Erythroblast (primary cell): ENCODE data around the gene SNX33.

Experiments
- DNase-seq, 2 experiments: peaks; one replicate each; lab custom pipeline; 2025; lab: John Stamatoyannopoulos, UW
- GATA1 ChIP-seq: IDR thresholded peaks from 2 replicates; pipeline ENCODE4 v1.6.1; 2011; ENCODE audit warnings: low read depth, mild to moderate bottlenecking, control low read depth, low read length, moderate library complexity
- POLR2A ChIP-seq: IDR thresholded peaks from 2 replicates; pipeline ENCODE4 v1.6.1; 2011; ENCODE audit warnings: mild to moderate bottlenecking, low read length

Gene SNX33

GRCh38 chr15:75649045-75649761 lies 1.5 kb downstream of the SNX33 start:
- no peak for DNase-seq

DNA sequence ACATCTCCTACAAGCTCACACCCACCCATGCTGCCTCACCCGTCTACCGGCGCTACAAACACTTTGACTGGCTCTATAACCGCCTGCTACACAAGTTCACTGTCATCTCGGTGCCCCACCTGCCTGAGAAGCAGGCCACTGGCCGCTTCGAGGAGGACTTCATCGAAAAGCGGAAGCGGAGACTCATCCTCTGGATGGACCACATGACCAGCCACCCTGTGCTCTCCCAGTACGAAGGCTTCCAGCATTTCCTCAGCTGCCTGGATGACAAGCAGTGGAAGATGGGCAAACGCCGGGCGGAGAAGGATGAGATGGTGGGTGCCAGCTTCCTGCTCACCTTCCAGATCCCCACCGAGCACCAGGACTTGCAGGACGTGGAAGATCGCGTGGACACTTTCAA lies 2.1 kb downstream of the SNX33 start:
- TF ChIP-seq POLR2A (no peak), GATA1 (no peak)
- DNase-seq: no peak

More at GRCh38 chr15:75649045-75649761, 1.5 kb downstream of the SNX33 start:
- TF ChIP-seq GATA1: no peak
- no peak for TF ChIP-seq POLR2A

GRCh38 chr15:75650908-75651809 lies 3.4 kb downstream of the SNX33 start:
- DNase-seq: no peak

GRCh38 chr15:75651810-75652543 lies 4.3 kb downstream of the SNX33 start:
- DNase-seq: no peak
- no peak for TF ChIP-seq GATA1

More at GRCh38 chr15:75650908-75651809, 3.4 kb downstream of the SNX33 start:
- TF ChIP-seq GATA1 (no peak), POLR2A (no peak)

DNA sequence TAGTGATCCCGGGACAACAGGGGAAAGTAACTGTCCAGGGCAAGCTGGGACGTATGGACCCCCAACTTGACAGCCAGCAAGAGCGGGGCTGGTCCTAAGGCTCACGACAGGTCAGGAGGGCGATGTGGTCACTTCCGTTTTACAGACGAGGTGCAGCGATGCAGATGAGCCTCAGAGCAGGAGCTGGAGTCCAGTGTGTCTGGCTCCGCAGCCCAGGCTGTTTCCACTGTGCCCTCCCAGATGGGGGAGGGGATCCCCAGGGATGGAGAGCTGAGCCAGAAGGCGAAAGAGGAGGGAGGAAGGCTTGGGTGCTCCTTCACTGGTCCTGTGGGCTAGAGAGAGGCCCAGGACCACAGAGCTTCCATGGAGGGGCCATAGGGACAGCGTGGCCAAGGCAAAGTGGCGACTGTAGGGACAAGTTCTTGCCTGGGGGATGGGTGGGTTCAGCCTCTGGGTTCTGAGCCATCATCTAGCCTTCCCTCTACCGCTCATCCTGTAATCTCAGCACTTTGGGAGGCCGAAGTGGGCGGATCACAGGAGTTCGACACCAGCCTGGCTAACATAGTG lies 5.7 kb downstream of the SNX33 start:
- DNase-seq: no peak
- no peak for TF ChIP-seq GATA1
- TF ChIP-seq POLR2A: no peak

GRCh38 chr15:75654201-75654907 lies 6.6 kb downstream of the SNX33 start:
- TF ChIP-seq GATA1 (no peak), POLR2A (no peak)
- no peak for DNase-seq

- TF ChIP-seq GATA1 (no peak), POLR2A (no peak)
- DNase-seq: no peak
Observed at GRCh38 chr15:75655931-75656330, 8.2 kb downstream of the SNX33 start.

- TF ChIP-seq POLR2A (no peak), GATA1 (no peak)
- no peak for DNase-seq
Observed at GRCh38 chr15:75656331-75656730, 8.6 kb downstream of the SNX33 start.

DNA sequence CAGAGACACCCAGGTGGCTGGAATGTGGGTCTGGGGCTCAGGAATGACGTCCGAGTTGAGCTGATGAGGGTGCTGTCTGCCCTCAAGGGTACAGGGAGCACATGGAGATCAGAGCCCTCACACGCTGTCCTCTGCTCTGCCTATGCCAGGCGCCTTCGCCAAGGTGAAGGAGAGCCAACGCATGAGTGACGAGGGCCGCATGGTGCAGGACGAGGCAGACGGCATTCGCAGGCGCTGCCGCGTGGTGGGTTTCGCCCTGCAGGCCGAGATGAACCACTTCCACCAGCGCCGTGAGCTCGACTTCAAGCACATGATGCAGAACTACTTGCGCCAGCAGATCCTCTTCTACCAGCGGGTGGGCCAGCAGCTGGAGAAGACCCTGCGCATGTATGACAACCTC lies 9.1 kb downstream of the SNX33 start:
- TF ChIP-seq POLR2A: no peak
- TF ChIP-seq GATA1: no peak
- DNase-seq: no peak

DNA sequence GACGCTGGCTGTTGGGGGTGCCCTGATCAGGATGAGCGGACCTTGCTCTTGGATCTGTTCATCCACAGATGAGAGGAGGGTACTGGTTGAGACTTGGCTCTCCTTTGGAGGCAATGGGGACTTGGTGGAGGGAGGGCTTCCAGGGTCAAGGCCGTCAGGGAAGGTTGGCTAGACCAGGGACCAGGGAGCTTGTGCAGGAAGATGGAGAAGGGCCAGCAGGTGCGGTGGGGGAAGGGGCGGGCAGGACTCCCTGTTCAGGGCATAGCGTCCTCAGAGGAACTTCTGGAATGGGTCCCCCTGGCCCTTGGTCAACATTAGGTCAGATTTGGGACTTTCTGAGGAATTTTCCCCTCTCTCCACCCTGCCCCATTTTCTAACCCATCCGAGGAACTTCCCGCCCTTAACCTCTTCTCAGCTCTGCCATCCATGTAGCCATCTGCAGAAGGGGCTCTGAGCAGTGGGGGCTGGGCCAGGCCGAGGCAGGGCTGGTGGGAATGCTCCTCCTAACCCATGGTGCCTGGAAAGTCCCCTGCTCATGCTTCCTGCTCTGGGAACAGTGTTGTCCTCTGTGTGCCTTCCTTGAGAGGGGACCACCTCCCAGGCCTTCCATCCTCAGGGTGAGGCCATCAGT lies 11.5 kb downstream of the SNX33 start:
- DNase-seq: no peak
- TF ChIP-seq POLR2A: no peak
- TF ChIP-seq GATA1: no peak

- DNase-seq: no peak
- TF ChIP-seq GATA1: no peak
- no peak for TF ChIP-seq POLR2A
Observed at GRCh38 chr15:75659928-75660645, 12.4 kb downstream of the SNX33 start.
